GM21360 (cell line): ENCODE measurements around the gene STX18.

Experiments used
- ATAC-seq: cut with Tn5 transposase; IDR thresholded peaks from one replicate; pipeline ENCODE4 v1.9.1; 2021; ENCODE audit warnings: mild to moderate bottlenecking, moderate library complexity; ENCODE audit not compliant: unreplicated experiment

The STX18 gene

GRCh38 chr4:4408132-4408523 lies 133.7 kb downstream of the STX18 start:
- ATAC-seq = no peak

DNA sequence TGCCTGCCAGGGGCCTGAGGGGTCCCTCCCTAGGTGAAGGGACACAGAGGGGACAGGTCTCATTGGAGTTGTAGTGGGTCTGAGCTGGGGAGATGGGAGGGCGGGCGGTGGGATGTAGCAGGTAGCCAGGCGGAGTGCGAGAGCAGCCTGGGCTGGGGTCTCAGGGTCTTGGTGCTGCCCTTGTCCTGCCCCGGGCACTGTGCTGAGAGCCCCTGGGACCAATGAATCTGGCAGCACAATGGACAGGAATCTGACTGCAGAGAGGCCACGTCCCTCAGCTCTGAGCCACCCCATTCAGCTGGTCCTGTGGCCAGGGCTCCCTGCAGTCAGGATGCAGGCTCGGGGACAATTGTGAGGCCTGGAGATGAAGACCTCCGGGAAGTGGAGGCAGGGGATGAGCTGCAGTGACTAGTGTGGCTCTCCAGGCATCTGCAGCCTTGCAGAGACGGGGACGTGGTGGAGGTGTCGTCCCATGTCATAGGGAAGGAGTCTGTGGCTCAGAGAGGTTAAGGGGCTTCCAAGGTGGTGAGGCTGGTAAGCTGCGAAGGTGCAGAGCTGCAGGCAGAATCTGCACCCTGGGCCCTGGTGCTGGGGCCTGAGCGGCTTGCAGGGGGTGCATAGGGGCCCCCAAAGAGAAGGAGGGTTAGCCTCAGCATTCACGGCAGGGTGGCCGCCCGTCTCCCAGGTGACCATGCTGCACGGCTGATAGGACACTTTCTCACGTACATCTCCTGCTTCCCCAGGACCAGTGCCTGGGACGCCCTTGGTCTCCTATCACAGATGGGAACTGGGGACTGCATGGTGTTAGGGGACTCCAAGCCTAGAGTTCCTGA lies 134.3 kb downstream of the STX18 start:
- ATAC-seq = no peak

- no peak for ATAC-seq
These were observed 135.2 kb downstream of the STX18 start for GRCh38 chr4:4406455-4407298.

- ATAC-seq = no peak
These were observed 136.4 kb downstream of the STX18 start for GRCh38 chr4:4405358-4405962.

GRCh38 chr4:4402966-4403365 lies 138.9 kb downstream of the STX18 start:
- ATAC-seq = no peak

DNA sequence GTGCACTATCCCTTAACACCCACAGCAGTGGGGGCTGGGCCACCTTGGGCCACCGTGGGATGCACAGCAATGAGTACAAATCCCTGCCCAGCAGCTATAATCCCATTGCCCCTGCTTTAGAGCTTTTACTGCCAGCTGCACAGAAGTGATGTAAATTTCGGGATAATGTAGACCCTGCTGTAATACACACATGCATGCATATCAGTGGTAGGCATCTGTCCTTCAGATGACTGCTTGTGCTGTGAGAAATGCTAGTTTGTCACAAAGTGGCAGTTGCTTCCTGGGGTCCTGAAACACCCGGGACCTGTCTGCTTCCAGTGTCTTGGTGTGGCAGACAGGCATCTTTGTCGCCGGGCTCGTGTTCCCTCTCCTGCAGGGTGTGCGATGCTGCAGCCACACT lies 140.8 kb downstream of the STX18 start:
- ATAC-seq = no peak

- ATAC-seq = no peak
These were observed 143.4 kb downstream of the STX18 start for GRCh38 chr4:4398430-4398829.

DNA sequence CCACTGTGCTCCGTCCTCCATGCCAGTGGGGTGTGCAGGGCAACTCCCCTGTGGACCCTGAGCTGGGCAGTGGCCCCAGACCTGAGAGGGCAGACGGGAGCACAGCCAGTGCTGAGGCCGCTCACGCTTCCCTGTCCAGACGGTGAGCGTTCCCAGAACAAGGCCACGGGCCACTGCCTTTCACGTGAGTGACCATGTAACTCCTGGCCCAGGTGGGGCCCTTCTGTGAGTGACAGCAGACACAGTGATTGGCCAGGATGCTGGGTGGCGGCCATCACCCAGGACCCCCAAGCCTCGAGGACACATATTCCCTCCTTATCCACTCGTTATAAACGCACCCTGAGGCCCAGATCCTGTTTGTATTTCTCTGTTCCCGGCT lies 144.4 kb downstream of the STX18 start:
- ATAC-seq = no peak

- no peak for ATAC-seq
These were observed 145.0 kb downstream of the STX18 start for GRCh38 chr4:4396628-4397440.

DNA sequence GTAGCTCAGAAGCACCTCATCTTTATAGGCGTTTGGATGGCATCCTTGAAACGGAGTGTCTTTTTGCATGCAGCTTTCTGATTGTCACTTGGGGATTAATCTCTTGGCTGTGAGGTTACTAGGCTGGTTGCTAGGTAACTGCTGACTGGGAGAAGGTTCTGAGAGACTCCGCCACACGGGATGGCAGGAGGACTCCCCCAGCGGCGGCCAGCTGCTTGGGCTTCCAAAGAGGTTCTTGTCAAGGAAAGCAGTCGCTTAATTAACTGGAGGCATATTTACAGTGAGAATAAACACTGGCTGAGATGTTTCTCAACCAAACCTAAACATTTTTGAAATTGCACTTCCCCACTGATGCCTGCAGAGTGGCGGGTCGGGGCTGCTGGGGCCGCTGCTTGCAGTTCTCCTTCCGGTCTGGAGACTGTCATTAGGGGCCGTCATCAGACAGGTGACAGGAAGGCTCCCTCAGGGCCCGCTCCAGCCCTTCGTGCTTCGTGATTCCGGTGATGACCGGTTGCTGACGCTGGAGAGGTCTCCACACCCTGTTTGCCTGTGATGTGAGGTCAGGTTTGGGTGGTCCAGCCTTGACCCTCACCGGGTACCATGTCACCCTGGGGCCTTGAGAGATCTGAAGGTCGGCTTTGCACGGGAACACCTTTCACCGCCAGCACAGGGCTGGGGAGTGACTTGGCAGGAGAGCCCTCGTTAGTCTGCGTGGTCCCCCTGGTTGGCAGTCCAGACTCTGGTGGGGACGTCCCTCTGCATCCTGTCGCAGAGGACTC lies 145.8 kb downstream of the STX18 start:
- no peak for ATAC-seq

GRCh38 chr4:4395371-4395770 lies 146.5 kb downstream of the STX18 start:
- no peak for ATAC-seq

DNA sequence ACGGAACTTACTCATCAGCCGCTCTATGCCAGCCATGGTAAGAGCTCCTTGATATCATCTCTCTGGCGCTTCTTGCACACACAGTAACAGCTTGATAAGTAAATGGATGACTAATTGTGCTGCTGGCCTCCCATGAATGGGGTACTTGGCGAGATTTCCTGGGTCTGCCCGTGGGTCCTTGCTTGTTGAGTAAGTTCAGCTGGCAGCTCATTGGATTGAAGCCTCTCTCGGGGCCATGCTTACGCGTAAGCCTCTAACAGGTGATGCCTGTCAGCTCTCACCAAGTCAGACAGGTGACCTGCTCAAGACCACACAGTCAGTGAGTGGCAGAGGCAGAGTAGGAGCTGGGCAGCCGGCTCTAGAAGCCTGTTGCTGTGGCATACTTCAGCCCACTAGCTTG lies 147.2 kb downstream of the STX18 start:
- ATAC-seq = no peak

DNA sequence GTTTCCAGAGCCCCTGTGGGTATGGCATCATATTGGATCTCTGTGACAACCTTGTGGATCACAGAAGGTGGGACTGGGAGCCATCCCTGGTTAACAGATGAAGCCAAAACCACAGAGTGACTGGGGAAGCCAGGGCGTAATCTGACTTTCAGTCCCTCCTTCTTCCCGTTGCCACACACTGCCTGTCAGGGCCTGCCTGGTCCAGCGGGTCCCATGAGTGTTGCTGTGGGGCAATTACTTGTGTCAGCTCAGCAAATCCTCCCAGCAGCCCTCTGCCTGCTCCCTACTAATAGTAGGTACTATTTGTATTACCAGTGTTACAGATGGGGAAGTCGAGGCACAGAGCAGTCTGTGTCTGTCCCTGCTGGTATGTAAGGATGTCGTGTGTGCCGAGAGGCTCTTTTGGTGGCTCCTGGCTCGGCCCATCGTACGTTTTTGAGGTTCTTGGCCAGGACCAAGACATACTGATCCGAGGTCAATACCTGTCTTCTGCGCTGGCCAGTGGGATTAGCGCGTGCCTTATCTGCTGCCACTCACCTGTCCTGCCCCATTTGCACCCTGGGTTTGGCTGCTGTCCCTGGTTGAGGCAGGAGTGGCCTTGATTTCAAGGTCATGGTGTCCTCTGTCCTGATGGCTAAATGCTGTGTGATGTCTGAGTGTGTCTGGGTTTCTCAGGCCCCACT lies 149.2 kb downstream of the STX18 start:
- ATAC-seq = no peak

- ATAC-seq = no peak
These were observed 150.0 kb downstream of the STX18 start for GRCh38 chr4:4391866-4392265.

- ATAC-seq = no peak
These were observed 151.2 kb downstream of the STX18 start for GRCh38 chr4:4390515-4391240.

- no peak for ATAC-seq
These were observed 151.8 kb downstream of the STX18 start for GRCh38 chr4:4390046-4390445.

DNA sequence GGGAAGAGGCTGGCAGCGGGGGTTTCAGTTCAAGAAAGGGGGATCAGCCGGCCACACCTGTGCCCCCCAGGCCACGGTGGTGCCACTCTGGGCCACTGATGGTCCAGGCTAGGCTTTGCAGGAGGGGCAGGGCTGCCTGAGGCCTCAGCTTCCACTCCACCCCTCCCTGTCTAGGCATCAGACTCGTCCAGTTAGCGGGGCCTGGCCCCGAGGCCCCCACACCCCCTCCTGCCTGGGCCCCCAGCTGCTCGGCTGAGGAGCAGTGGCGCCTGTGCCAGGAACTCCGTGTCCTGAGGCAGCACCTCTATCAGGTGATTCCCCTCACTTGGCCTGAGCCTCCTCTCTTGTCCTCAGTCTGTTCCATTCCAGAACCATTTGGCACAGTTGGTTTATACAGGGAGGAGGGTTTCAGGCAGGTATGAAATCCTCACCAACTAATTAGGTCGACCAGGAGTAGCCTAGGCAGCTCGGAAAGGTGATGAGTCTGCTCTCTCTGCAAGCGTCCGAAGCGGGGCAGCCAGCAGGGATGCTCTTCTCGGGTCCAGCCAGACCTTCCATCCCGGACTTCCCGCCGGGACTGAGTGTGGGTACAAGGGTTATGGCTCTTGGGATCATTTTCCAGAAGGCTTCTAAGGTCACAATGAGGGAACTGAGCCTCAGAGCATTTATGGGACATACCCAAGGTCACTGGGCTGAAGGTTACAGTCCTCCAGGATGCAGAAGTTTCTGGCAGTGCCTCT lies 152.8 kb downstream of the STX18 start:
- no peak for ATAC-seq

- no peak for ATAC-seq
These were observed 153.5 kb downstream of the STX18 start for GRCh38 chr4:4388311-4388790.
